ENCODE results near the gene NEU4. TPM values are rescaled to one million over a fixed set of nuclear protein-coding genes. Genes with fewer than 3 reads are reported as not detected.

Gene NEU4
- total RNA-seq, 2 donors from 2014 or later, result 1.2 TPM

GRCh38 chr2:241801611-241802420 is 7.2 kb upstream of the NEU4 start:
- H3K27ac Mint-ChIP-seq, result no peak overlapping the region
- Histone ChIP-seq H3K9me3 (ENCODE audit: control insufficient read depth, low read length) (no peaks in the 10 kb centered on the region), H3K27me3 (ENCODE audit: control insufficient read depth, insufficient read depth, low read length, poor library complexity, severe bottlenecking) (peaks cover 23% of the 10 kb centered on the region), H3K36me3 (ENCODE audit: control insufficient read depth, insufficient read depth, low read length) (no peaks in the 10 kb centered on the region), H3K9ac (ENCODE audit: extremely low read depth, low read length, poor library complexity, severe bottlenecking) (no peak overlapping the region), H3K27ac (ENCODE audit: low read depth, low read length) (no peak overlapping the region), H3K4me1 (ENCODE audit: control insufficient read depth, insufficient read depth, low read length) (peaks cover 10% of the 10 kb centered on the region), H3K4me3 (ENCODE audit: low read length) (no peak overlapping the region)
- H3K4me3 Mint-ChIP-seq, result no peak overlapping the region
- peaks cover 2% of the 10 kb centered on the region for H3K4me1 Mint-ChIP-seq
- peak; percentile 81 for DNase-seq
- H3K27me3 Mint-ChIP-seq (ENCODE audit: insufficient read depth), result peaks cover 8% of the 10 kb centered on the region
- no peak for TF ChIP-seq CTCF (conservative IDR thresholded peaks at IDR 0.05)
- WGBS, 2 experiments (ENCODE audit: insufficient coverage in 1 of 2, insufficient read length in 1 of 2), result 88 to 91% methylated on average over 31 to 44 of the region's 44 CpGs
- no peaks in the 10 kb centered on the region for H3K36me3 Mint-ChIP-seq (ENCODE audit: low read depth)
- no peaks in the 10 kb centered on the region for H3K9me3 Mint-ChIP-seq

DNA sequence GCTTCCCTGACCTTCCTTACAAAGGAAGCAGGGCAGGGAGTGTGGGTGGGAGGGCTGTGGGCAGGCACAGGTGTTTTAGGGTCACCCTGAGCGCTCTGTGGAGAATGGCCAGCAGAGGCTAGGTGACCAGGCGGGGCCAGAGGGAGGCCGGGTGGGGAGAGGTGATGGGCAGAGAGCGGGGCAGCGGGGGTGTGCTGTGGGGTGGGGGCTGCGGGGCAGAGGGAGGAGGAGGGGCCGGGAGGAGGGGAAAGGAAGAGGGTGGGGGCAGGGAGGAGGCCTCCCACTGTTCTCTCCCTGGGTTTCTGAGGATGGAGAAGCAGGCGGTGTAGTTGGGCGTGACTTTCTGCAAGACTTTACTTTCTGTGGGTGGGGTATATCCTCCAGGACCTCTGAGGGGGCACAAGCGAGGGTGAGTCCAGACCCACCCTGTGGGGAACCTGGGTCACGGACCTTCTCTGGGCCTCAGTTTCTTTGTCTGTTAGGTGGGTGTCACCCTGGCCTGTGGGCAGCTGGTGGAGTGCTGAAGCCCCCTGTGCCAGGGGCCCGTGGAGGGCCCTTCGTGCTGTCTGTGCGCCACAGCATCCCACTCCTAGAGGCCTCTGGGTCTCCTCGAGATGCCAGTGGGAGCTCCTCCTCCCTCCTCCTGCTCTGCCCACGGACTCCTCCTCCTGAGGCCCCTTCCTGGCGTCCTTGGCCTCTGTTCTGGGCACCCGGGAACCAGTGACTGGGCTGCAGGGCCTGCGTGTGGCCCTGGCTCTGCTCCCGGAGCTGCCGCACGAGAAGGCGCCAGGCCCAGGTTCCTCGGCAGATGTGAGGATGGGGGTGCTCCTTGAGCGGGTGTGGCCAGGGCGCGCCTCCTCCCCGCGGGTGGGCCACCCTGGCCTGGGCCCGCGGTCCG is 6.3 kb upstream of the NEU4 start:
- Histone ChIP-seq H3K27ac (ENCODE audit: low read depth, low read length) (no peak overlapping the region), H3K9me3 (ENCODE audit: control insufficient read depth, low read length) (no peaks in the 10 kb centered on the region), H3K27me3 (ENCODE audit: control insufficient read depth, insufficient read depth, low read length, poor library complexity, severe bottlenecking) (peaks cover 23% of the 10 kb centered on the region), H3K4me3 (ENCODE audit: low read length) (no peak overlapping the region), H3K36me3 (ENCODE audit: control insufficient read depth, insufficient read depth, low read length) (no peaks in the 10 kb centered on the region), H3K9ac (ENCODE audit: extremely low read depth, low read length, poor library complexity, severe bottlenecking) (no peak overlapping the region), H3K4me1 (ENCODE audit: control insufficient read depth, insufficient read depth, low read length) (peaks cover 10% of the 10 kb centered on the region)
- H3K9me3 Mint-ChIP-seq, result no peaks in the 10 kb centered on the region
- WGBS, 2 experiments (ENCODE audit: insufficient coverage in 1 of 2, insufficient read length in 1 of 2), result 84 to 87% methylated on average over 10 to 32 of the region's 32 CpGs
- H3K27me3 Mint-ChIP-seq (ENCODE audit: insufficient read depth), result peaks cover 8% of the 10 kb centered on the region
- TF ChIP-seq CTCF (conservative IDR thresholded peaks at IDR 0.05), result no peak
- DNase-seq, result no peak
- H3K36me3 Mint-ChIP-seq (ENCODE audit: low read depth), result no peaks in the 10 kb centered on the region
- H3K4me1 Mint-ChIP-seq, result peaks cover 2% of the 10 kb centered on the region
- H3K4me3 Mint-ChIP-seq, result no peak overlapping the region
- no peak overlapping the region for H3K27ac Mint-ChIP-seq

GRCh38 chr2:241803387-241804325 is 5.3 kb upstream of the NEU4 start:
- no peak for TF ChIP-seq CTCF (conservative IDR thresholded peaks at IDR 0.05)
- Mint-ChIP-seq H3K4me3 (peak overlapping the region; percentile 23), H3K36me3 (ENCODE audit: low read depth) (no peaks in the 10 kb centered on the region), H3K4me1 (peaks cover 8% of the 10 kb centered on the region), H3K27ac (no peak overlapping the region), H3K9me3 (no peaks in the 10 kb centered on the region), H3K27me3 (ENCODE audit: insufficient read depth) (peaks cover 8% of the 10 kb centered on the region)
- no peaks in the 10 kb centered on the region for H3K9me3 ChIP-seq (ENCODE audit: control insufficient read depth, low read length)
- no peaks in the 10 kb centered on the region for H3K36me3 ChIP-seq (ENCODE audit: control insufficient read depth, insufficient read depth, low read length)
- peaks cover 23% of the 10 kb centered on the region for H3K27me3 ChIP-seq (ENCODE audit: control insufficient read depth, insufficient read depth, low read length, poor library complexity, severe bottlenecking)
- H3K4me1 ChIP-seq (ENCODE audit: control insufficient read depth, insufficient read depth, low read length), result peaks cover 10% of the 10 kb centered on the region
- no peak overlapping the region for H3K27ac ChIP-seq (ENCODE audit: low read depth, low read length)
- peak overlapping the region; percentile 64 for H3K4me3 ChIP-seq (ENCODE audit: low read length)
- 16 to 19% methylated on average over 27 to 109 of the region's 109 CpGs for WGBS, 2 experiments (ENCODE audit: insufficient coverage in 1 of 2, insufficient read length in 1 of 2)
- H3K9ac ChIP-seq (ENCODE audit: extremely low read depth, low read length, poor library complexity, severe bottlenecking), result no peak overlapping the region
- peak; percentile 60 for DNase-seq

Measured in endodermal cell (in vitro differentiated cells).